Prostate gland (tissue), 2 donors: ENCODE results near the gene NPNT.

Source experiments
- POLR2A ChIP-seq: fragments of 450-650 bp; IDR thresholded peaks from one replicate; pipeline ENCODE4 v1.6.1; 2016; ENCODE audit warnings: antibody characterized with exemption, mild to moderate bottlenecking
- TF ChIP-seq, protein P1 (sequence below), 4 experiments: fragments of 200-600 bp in 2 of 4; fragments of 450-650 bp in 2 of 4; sonication (generic) in 2 of 4; IDR thresholded peaks; 1 replicate in 3 of 4; 2 replicates in 1 of 4; pipeline ENCODE4 v1.5.1; 2016 to 2019; ENCODE audit warnings: antibody characterized with exemption in 4 of 4, mild to moderate bottlenecking in 2 of 4, moderate library complexity in 2 of 4

DNA sequence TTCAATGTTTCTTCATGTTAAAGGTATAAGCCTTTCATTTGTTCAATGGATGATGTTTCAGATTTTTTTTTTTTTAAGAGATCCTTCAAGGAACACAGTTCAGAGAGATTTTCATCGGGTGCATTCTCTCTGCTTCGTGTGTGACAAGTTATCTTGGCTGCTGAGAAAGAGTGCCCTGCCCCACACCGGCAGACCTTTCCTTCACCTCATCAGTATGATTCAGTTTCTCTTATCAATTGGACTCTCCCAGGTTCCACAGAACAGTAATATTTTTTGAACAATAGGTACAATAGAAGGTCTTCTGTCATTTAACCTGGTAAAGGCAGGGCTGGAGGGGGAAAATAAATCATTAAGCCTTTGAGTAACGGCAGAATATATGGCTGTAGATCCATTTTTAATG lies 75.8 kb downstream of the NPNT start:
- TF ChIP-seq, protein P1, sequence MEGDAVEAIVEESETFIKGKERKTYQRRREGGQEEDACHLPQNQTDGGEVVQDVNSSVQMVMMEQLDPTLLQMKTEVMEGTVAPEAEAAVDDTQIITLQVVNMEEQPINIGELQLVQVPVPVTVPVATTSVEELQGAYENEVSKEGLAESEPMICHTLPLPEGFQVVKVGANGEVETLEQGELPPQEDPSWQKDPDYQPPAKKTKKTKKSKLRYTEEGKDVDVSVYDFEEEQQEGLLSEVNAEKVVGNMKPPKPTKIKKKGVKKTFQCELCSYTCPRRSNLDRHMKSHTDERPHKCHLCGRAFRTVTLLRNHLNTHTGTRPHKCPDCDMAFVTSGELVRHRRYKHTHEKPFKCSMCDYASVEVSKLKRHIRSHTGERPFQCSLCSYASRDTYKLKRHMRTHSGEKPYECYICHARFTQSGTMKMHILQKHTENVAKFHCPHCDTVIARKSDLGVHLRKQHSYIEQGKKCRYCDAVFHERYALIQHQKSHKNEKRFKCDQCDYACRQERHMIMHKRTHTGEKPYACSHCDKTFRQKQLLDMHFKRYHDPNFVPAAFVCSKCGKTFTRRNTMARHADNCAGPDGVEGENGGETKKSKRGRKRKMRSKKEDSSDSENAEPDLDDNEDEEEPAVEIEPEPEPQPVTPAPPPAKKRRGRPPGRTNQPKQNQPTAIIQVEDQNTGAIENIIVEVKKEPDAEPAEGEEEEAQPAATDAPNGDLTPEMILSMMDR (IDR thresholded peaks at IDR 0.05) = no peak
- TF ChIP-seq POLR2A = no peak
